GM21381 (cell line): ENCODE measurements around the gene GP1BB.

Experiments used
- ATAC-seq: cut with Tn5 transposase; IDR thresholded peaks from one replicate; pipeline ENCODE4 v1.9.1; 2021; ENCODE audit warnings: mild to moderate bottlenecking, moderate library complexity; ENCODE audit not compliant: unreplicated experiment

GP1BB gene

GRCh38 chr22:19754701-19755144 lies 31.4 kb downstream of the GP1BB start:
- ATAC-seq = no peak

DNA sequence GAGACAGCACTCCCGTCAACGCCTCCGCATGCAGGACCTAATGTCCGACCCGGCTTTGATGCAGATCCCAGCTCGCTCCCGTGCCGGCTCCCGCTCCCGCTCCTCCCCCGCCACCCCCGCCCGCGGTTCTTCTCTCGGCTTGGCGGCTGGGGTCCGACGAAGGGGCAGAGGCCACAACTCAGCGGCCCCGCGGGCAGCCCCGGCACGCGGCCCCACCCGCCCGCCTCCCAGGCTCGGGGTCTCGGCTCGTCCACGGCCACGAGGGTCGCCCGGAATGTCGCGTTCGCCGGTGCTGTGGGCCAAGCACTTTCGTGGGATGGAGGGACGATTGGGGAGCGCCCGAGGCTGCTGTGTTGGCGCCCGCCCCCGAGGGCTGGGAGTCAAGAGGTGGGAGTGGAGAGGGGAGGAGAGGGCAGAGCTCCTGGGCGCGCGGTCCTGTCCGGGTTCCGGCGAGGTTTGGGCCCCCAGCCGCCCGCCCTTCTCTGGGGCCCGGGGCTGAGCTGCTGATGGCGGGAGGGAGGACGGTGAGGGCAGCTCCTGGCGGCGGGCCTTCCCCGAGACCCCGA lies 31.9 kb downstream of the GP1BB start:
- no peak for ATAC-seq

DNA sequence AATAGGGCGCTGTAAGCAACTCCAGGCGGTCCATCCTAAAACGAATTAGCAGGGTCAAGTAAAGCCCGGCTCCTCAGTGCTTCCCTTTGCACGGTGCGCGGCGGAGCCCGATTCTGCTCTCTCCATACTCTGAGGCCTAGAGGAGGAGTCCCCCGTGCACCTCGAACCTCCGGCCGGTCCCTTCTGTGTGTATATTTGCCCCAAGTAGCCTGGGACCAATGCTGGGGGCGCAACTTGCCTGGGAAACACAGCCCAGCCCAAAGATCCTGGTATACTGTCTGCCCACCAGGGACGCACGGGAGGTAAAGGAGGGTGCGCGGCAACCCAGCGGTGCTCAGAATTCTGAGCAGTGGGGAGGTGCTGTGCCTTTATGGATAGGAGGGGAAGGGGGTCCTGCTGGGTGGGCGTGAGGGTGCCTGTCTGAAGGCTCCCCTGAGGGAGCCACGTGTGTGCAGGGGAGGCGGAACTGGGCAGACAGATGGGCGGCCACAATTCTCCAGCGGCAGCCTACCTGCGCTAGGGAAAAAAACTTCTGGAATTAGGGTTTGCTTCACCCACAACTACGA lies 32.5 kb downstream of the GP1BB start:
- no peak for ATAC-seq

DNA sequence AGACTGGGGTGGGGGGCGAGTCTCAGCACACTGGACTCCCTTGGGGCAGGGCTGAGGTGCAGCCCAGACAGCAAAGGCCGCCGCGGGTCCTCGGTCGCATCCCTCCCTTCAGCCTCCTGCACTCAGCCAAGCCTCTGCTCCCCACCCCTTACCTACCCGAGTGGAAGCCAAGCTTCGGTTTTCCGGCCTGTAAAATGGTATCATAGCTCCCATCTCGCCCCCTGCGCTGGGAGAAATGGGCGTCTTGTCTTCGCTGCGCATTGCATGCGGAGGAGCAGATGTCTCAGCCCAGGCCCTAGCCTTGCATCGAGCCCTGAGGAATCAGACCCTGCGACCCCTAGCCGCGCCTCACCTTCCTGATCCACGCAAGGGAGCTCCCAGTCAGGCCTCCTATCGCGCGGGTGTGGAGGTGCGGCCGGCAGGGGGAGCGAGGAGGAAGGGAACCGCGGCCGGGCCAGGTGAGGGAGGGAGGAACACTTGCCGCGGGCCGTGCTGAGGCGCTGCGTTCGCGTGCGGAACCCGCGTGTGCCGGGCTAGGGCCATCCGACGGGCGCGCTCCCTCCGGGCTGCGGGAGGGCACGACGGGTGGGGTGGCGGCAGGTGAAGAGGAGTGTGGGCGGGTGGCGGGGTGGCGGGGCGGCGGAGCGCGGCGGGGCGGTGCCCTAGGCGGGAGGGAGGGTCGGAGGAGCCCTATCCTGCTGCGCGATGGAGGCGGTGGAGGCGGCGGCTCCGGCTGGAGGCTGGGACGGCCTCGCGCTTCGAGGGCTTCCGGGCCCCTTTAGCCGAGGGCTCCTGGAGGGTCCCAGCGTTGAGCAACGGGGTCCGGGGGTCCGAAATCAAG lies 33.2 kb downstream of the GP1BB start:
- ATAC-seq = no peak

- no peak for ATAC-seq
Measured at GRCh38 chr22:19757140-19757984, 34.0 kb downstream of the GP1BB start.

DNA sequence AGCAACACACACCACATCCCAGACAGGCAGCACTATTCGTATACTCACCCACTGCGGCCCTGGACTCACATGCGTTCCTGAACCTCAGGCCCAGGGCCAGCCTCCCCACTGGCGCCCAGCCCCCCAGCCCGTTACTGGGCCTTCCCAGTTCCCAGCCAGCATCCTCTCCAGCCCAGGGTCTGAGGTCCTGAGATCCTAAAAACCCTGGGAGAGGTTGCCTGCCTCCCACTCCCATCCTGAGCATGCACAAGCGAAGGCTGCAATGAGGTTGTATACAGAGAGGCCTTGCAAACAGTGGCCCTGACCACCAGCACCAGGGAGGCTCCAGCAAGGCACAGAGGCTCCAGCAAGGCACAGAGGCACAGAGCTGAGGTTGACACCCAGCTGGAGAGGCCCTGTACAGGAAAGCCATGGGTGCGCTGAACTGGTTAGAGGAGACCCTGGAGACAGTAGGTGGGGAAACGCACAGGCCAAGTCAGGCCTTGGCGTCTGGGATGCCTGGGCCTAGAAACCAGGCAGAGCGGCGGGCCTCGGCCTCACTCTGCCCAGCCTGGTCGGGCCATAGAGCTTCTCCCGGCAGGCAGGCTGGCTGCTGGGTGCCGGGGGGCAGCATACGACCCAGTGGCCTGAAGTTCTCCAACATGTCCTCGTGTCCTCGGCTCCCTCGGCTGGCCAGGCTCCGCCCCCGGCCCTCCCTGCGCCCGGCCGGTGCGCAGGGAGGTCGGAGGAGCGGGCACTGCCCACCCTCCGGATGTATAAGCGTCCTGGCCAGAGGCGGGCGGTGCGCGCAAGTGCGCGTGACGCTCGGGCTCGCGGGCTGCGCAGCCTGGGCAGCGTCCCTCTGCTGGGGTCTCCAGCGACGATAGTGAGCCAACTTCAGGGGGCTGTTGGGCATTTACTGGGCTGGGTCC lies 34.9 kb downstream of the GP1BB start:
- no peak for ATAC-seq

DNA sequence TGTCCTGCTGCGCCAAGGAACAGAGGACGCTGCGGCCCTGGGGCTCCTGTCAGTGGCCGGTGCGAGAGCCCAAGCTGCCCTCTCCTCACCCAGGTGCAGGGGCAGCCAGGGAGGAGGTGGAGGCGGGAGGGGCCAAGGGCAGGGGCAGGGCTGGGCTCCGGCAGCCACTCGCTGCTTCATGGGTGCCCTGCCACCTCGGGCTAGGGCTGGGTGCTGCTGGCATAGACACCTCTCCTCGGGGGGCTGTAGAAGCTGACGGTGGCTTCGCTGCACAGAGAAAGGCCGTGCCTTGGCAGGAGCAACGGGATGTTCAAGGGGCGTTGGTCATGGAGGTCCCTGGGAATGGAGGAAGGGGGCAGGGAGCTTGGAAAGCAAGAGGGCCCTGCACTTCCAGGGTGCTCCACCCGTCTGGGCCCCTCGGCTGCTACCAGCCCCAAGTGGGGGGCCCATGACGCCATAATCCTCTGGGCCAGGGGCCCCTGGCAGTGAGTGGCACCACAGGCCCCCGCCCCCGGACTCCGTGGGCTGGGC lies 35.6 kb downstream of the GP1BB start:
- ATAC-seq = no peak

DNA sequence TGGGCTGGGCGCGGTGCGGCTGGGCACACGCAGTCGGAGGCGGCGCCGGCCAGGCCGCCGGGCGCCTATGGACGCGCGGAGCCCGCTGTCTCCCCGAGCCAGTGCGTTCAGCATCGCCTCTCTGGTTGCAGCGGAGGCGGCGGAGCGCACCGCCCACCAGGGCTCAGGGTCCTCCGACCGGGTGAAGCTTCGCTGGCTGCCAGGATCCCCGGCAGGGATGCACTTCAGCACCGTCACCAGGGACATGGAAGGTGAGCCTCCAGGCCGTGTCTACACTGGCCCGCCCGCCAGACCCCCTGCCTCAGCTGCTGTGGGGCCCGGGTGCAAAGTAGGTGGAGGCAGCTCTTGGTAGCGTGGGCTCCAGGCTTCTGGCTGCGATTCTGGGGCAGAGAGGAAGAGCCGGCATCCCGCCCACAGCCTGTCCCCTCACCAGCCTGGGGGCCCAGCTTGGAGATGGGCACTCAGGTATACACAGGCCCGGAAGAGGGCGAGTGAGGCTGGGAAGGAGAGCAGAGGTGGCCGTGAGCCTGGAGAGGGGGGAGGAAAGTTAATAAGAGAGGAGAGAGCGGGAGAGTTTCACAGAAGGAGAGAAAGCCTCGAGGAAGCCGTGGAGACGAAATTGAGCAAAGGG lies 36.2 kb downstream of the GP1BB start:
- ATAC-seq = no peak

GRCh38 chr22:19760058-19760950 lies 37.0 kb downstream of the GP1BB start, which contains the start of gene TBX1:
Gene TBX1, plus strand, starts transcription at chr22:19760778. Its CDS starts 66 bp downstream, at chr22:19760844.
- ATAC-seq = no peak

GRCh38 chr22:19760951-19761724 lies 37.8 kb downstream of the GP1BB start:
- no peak for ATAC-seq

DNA sequence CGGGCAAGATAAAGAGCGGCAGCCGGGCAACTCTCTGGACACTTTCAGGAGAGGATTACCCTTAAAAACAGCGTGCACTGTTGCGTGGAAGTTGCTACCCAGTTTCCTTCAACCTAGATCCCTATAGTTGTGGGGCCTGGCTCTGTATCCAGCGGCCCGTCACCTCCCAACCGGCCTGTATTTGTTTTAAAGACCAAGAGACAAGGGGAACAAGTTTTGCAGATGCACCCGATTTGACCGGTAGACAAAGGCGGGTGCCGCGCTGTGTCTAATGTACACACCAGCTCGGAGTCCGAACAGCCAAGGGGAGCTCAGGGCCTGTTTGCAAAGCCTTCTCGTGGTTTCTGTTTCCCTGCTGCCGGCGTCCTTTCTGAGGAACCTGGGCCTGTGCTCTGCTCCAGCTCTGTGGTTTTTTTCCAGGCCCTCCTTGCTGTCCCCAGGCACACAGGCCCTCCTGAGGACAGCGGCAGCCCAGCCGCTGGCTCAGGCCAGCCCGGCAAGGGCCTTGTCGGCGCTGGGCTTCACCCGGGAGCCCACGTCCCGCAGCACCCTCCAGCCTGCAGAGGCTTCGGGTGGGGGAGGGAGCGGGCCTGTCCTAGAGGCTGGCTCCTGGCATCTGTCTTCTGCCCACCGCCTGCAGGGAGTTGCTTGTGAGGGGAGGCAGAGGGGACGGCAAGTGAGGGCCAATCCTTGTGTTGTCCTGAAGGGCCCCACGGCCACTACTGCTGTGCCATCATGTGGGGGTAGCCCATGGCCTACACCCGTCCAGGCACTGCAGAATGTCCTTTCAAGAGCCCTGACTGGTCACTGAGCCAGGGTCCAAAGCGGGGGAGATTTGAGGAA lies 38.6 kb downstream of the GP1BB start:
- ATAC-seq = no peak

DNA sequence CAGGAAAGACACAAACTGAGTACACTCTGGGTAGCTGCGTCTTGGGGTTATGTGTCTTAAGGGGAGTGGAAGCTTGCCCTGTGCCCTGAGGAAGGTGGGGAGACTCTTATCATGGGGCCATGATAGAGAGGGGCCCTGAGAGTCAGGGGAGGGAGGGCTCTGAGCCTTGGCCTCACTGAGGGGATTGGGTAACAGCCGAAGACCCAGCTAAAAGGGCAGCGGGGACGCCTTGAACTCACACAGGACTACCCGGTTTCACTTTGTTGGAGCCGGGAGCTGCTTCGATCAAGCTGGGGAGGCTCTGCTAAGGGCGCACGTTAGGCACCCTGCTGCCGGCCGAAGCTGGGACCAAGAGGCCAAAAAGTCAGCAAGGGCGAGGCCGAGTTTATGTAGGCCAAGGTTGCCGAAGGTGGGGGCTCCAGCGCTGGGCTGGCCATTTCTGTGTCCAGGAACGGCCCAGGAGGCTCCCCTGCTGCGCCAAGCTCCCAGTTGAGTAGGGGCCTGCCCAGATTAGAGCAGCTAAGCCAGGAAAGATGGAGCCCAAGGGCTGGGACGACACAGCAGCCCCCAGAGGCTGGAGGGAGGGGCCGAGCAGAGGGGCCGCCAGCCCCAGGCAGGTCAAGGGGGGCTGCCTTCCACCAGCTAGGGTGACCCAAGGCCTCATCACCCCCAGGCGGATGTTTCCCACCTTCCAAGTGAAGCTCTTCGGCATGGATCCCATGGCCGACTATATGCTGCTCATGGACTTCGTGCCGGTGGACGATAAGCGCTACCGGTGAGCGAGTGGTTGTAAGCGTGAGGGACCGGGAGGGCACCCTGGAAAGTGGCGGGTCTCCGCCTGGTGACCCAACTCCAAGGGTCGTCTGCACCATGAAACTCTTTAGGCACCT lies 39.5 kb downstream of the GP1BB start:
- ATAC-seq = no peak

- ATAC-seq = no peak
Measured at GRCh38 chr22:19763458-19764298, 40.3 kb downstream of the GP1BB start.

- no peak for ATAC-seq
Measured at GRCh38 chr22:19764299-19764593, 40.9 kb downstream of the GP1BB start.
